UCSD-AML1 (cell line): ENCODE measurements around the gene ELF5.

Experiments
- DNase-seq: peaks from one replicate; lab custom pipeline; 2025; ENCODE audit not compliant: unreplicated experiment; lab: John Stamatoyannopoulos, UW

ELF5 gene

DNA sequence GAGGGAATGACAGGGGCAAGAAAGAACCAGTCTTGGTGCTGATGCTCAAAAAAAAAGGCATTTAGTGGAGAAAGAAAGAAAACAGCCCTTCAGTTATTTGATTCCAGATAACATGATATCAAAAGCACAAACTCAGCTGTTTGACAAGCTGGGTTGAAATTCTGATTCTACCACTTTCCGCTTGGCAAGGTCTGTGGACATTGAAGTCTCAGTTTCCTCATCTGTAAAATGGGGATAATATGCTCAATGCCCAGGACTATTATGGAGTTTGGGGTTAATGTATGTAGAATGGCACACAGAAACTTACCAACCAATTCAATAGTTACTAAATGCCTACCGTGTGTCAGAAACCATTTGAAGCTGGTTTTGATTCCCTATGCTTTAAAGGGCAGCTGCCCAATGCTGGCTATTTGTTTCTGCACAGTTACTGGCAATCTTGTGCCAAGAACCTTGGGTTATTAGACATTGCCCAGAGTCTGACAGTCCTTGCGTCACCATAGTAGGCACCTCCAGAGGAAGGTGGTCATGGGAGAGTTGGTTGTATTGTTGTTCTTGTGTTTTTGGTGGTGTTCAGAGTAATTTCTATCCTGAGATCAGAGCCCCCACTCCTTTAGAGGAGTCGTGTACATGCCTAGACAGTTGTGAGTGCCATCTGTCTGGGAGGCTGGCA is 19.5 kb downstream of the ELF5 start:
- DNase-seq, result no peak

DNA sequence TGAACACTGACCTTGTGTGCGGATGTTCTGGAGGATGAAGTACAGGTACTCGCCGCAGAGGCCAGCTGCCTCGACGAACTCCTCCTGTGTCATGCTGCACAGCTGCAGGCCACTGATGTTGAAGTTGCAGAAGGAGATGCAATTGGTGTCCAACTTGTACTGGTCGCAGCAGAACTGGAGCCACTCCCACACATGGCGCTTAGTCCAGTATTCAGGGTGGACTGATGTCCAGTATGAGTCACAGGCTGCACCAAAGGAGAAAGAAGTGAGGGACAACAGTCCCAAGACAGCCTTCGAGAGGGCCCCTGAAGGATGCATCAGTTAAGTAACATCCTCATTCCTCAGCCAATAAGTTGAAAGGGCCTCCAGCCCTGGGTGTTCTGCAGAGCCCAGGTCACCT is 20.1 kb downstream of the ELF5 start:
- DNase-seq, result no peak

DNA sequence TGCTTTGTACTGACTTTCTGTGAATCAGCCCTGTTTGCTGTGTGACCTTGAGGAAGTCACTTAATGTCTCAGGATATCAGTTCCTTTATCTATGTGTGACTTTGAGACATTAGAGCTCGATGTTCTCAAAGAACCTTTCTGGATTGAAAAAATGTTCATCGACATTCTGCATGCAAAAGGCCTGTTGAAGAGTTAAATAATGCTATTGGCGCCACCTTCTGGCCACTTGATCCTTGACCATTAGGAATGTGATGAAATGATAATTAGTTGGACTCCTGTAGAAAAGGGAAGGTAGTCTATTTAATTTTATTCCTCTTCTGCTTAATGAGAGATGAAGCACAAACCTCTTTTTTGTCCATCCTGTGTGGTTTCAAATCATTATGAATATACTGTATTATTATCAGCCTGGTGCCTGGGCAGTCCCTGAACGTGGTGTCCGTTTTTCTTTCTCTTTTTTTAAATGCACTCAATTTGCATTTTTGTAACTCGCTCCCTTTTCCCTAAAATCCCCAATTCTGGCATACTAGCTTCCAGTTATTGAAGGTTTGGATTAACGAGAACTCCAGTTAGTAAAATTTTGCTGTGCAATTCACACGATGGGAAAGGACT is 20.7 kb downstream of the ELF5 start:
- peak; percentile 23 for DNase-seq

DNA sequence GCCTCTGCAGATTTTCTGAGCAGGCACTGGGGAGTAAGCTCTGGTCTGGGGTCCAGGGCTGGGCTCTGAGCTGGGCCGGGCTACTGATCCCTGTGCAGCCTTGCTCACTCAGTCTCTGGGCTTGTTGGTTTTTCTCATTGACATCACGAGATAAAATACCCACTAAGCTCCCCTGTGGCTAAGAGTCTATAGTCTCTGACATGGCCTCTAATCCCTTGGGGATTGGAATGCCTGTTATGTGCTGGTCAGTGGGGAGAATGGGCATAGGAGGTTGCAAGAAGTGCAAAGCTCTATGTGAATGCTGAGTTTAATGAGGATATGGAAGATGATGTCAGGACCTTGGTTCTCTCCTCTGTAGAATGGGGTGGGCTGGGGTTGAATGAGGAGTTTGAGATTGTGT is 23.3 kb downstream of the ELF5 start:
- DNase-seq, result no peak

DNA sequence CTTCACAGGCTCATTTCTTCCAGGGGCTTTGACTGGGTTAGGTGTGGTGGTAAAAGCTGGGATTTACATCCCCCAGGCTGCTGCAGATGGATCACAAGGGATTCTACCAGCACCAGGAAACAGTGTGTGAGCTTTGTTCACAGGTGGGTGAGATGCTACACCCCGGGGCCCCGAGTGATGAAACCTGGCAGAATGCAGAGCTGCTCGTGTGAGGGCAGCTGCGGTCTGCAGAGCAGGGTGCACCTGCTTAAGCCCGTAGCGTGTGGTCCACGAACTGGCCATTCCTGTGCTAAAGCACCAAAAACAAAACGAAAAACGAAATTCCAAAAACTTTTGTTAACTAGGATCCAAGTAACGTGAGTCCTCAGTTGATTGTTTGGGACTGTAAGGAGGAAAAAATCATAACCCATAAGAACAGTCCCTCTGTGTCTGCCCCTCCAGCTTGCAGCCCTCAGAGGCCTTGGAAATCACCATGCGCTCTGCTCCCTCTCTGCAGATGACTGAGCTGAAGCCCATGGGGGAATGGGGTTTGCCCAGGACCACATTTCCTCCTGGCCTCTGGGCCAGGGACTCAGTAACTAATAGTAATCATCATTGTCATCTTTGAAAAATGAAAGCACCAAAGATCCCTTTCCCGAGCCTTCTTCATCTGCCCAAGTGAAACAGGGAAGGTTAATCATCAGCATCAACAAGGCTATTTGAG is 24.6 kb downstream of the ELF5 start:
- no peak for DNase-seq

DNA sequence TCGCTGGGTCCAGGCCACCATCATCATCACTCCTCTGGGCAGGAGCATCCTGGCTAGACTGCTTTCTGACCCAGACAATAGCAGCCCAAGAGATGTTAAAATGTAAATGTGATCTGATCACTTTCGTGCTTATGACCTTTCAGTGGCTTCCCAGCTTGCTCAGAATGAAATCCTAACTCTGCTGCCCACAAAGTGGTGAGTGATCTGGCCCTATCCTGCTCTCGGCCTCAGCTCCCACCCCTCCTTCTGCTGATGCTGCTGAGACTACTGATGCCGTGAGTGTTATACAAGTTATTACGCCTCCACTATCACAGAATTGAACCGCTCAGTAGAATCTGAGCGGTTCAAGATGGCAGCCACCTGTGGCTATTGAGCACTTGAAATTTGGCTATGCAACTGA is 26.2 kb downstream of the ELF5 start:
- DNase-seq, result no peak

DNA sequence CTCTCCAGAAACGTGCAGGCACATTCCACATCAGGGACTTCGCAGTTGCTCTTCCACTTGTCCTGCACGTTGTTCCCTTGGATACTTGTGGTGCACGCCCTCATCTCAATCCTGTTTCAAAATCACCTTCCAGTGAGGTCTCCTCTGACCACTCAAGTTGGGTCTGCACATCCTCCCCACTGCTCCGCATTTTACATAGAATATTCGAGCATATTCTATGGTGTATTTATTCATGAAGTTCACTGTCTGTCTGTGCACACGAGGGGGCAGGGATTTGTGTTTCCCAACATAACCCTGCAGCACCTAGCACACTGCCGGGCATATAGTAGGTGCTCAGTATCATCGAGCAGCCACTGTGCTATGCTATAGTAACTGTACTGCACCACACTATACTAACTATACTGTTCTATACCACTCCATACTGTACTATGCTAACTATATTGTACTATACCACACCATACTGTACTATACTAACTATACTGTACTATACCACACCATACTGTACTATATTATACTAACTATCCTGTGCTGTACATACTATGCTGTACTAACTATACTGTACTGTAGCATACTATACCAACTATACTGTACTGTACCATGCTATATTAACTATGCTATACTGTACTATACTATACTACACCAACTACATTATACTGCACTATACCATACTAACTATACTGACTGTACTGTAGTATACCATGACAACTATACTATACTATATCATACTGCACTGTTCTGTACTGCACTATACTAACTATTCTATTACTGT is 30.3 kb downstream of the ELF5 start:
- DNase-seq, result no peak

DNA sequence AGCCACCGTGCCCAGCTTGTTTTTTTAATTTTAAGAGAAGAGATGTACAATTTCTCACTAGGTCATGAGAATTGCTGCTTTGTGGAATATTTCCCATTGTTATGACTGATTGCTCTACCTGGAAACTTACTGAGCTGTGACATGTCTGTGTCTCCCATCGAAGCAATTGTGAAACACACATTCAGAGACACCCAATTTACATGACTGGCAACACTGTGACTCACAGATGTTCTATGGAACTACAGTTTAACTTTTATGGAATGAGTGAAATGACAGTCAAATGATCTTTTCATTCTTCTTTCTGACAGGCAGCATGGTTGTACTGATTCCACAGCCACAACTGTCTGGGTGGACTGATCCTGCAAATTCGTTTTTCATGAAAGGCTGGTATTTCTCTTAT is 32.3 kb downstream of the ELF5 start:
- no peak for DNase-seq

DNA sequence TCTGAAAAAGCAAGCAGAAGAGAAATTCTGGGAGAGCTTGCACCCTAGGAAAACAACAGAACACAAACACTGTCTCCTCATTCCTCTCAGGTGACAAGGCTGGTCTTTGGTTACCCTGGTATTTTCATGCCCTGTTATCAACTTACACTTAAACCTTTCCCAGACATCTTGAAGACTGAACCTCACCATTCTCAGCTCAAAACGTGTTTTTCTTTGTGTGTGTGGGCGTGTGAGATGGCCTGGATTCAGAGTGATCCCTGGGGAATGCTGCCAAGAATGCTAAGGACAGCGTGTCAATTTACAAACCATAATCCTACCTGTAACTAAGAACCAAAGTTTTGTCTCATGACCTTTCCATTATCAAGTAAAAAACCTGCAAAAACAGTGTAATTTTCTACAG is 33.3 kb downstream of the ELF5 start:
- DNase-seq, result no peak

DNA sequence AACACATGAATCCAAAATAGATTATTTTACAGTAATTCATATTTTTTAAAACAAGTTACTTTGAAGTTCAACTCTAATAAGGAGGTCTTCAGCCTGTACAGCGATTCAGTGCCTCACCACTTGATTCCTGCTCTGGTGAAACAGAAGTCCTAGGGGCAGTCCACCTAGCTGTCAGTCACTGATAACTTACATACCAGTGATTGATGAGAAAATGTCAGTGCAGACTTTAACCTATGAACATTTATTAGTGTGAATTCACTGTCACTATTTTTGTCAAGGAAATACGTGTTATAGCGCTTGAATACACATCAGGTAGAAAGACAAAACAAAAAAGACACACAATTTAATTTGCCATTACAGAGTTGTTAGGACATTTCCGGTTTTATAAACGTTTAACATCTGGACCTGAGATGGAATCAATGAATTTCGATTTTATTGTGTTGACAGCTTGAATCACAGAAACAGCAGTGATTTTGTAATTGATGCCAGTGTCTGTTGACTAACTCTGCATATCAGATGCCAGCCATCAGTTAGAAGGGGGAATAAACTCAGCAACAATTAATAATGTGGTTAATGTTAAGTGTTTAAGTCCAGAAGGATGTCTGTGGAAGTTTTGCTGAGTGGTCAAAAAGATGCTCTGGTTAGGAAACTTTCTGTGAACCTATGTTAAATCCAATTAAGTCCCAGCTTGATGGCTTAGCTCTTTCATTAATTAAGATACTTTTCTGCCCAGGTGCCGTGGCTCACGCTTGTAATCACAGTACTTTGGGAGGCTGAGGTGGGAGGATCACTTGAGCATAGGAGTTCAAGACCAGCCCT is 34.5 kb downstream of the ELF5 start:
- DNase-seq, result no peak

DNA sequence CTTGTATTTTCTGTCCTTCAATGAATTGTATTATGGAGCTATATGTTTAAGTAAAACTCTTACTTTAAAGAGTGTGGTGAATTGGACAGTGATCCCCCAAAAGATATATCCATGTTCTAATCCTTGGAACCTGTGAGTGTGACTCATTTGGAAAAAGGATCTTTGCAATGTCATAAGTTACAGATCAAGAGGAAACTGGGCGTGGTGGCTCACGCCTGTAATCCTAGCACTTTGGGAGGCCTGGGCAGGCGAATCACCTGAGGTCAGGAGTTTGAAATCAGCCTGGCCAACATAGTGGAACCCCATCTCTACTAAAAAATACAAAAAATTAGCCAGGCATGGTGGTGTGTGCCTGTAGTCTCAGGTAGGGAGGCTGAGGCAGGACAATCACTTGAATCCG is 36.7 kb downstream of the ELF5 start:
- no peak for DNase-seq

DNA sequence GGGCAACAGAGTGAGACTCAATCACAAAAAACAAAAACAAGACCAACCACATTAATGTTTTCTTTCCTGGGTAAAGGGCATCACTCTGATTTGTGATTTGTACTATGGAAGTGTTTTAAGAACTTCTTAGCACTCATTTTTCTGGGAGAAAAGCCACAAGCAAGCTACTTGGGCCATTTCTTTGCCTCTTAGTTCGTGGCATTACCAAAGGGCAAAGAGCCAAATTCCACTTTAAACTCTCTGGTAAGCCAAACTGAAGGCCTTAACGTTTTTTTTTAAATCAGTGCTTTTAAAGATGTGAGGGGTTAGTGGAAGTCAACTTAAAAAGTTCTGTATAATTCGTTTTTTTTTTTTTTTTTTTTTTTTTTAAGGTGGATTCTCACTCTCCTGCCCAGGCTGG is 37.9 kb downstream of the ELF5 start:
- DNase-seq, result no peak

DNA sequence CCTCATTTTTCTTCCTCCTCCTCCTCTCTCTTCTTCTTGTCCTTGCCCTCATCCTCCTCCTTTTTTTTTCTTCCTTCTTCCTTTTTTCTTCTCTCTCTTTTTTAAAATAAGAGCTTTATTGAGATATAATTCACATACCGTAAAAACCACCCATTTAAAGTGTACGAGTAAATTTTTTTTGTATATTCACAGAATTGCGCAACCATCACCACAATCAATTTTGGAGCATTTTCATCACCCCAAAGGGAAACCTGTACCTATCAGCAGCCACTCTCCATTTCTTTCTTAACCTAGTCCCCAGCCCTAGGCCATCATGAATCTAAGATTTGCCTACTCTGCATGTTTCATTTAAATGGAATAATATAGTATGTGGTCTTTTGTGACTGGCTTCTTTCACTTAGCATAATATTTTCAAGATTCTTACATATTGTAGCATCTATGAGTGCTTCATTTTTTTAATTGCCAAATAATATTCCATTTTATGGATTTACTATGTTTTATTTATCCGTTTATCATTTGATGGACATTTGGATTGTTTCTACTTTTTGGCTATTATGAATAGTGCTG is 39.9 kb downstream of the ELF5 start:
- DNase-seq, result no peak

DNA sequence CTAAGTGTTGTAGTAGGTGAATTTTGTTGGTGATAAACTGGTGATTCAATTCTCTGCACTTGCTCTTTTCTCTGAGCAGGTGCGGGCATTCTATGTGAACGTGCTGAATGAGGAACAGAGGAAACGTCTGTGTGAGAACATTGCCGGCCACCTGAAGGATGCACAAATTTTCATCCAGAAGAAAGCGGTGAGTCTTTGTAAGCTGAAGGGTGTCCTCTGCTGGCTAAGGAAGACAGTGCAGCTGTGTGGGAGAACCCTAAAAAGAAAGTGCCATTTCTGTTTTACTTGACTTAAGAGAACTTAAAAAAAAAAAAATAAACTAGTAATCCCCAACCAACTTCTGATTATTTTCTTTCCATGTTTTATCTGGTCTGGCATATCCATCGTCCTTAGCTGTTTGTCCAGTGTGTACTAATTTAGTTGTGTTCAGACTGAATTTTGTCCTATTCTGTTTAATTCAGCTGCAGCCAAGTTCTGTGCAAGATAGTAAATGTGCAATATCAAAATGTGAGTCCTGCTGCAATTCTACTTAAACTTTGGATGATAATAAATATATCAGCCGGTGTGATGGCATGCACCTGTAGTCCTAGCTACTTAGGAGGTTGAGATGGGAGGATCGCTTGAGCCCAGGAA is 45.3 kb downstream of the ELF5 start:
- DNase-seq, result peak; percentile 35

DNA sequence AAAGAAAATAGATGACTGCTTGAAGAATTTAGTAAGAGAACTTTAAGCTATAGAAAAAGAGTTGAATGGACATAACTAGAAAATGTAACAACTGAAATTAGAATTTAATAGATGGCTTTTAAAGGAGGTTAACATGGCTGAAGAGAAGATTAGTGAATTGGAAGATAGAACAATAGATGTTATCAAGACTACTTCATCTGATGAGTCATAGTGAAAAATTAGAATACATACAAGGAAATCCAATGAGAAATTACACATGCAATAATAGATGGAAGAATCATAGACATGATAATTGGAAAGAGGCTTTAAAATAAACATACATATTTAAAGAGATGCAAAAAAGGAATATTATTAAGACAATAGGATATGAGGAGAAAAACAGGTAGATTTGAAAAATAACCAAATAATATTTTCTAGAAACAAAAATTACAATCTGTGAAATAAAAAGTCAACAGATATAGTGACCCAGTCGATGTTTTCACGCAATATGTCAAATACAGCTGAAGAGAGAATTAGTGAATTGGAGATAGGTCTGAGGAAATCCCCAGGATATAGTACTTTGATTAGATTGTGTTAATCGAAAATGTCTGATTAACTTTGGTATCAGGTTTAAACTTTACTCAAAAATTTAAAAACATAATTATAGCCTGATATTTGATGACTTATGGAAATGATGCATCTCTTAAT is 46.6 kb downstream of the ELF5 start:
- no peak for DNase-seq

DNA sequence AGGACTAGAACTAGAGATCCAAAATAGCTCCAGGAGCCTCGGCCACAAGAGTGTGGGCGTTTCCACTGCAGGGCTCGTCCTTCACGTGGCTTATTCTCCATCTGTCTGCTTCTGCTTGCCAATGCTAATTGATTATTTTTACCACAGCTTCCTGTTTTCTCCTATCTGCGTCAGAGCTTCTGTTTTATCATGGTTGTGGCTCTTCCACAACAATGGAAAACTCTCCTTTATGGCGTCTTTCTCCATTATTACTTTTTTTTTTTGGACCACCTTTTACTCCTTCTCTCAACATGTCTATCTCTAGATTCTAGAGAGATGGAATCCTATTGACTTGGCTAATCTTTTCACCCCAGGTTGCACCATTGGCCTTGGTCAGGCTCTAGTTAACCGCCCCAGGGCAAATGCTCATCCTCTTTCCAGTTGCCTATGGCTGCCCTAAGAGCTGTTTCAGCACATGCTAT is 49.0 kb downstream of the ELF5 start:
- DNase-seq, result no peak

DNA sequence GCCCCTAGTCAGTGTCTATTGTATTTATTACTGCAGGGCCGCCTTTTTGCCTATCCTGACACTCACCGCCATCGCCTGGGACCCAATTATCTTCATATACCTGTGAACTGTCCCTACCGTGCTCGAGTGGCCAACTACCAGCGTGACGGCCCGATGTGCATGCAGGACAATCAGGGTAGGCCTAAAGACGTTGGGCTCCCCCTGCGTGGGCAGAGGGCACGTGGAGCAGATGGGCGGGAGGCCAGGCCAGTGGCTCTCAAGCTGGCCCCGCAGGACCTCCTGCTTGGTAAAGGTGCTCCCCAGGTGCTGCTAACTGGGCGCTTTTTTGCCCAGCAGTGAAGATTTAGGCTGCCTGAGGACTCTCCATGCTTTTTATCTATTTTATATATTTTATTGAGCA is 52.4 kb downstream of the ELF5 start:
- DNase-seq, result no peak

DNA sequence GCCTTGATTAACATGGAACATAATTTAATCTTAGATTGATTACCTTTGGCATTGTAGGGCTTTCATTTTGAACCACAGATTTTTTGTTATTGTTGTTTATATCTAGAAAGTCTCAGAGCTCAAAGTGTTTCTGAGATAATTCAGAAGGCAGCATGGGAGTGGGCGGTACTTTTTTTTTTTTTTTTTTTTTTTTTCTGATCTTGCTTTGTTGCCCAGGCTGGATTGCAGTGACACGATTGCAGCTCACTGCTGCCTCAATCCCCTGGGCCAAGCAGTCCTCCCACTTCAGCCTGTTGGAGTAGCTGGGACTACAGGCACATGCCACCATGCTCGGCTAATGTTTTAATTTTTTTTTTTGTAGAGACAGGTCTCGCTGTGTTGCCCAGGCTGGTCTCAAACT is 53.3 kb downstream of the ELF5 start:
- no peak for DNase-seq

DNA sequence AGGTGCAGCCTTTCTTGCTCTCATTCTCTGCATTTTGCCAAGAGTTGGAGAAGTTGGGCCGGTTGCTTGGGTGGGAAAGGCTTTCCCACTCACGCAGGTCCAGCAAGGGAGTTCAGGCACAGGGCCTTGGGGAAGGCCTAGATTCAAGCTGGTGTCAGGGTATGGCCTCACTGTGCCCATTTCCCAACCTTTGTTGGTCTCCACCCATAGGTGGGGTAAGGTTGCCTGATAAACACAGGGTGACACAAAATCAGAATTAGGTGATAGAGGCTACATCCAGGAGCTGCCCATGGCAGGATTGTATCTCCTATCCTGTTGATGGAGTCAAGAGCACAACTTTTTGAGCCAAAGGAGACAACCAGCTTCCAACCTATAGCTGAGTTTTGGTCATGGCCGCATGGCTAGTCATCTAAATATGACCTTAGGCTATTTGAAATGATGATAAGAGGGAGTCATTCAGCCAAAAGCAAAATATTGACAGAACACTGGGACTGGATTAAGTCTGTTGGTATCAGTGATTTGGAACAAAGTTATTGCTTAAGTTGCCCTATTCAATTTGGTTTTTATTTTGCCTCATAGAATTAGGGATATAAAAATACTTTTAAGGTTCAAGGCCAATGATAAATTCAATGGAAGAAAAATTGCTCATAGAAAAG is 54.0 kb downstream of the ELF5 start:
- DNase-seq, result no peak
